CD4-positive, alpha-beta T cell treated with Interleukin-4 for 4 hours (primary cell): Measurements from ENCODE around the gene SMYD4.
A peak's percentile ranks its signal among the peaks of the same experiment; 100 is the strongest.
"Not testable (repeated sequence)": the region's sequence is repeated elsewhere in the genome, so short reads cannot be mapped to it uniquely, and the experiment has no call there.

Experiments
- DNase-seq: peaks from one replicate; pipeline ENCODE4 v3.0.0-alpha.2; 2020

The SMYD4 gene

GRCh38 chr17:1829592-1830257 is at the start of gene SMYD4, which contains the start of gene RPA1:
Gene SMYD4 (minus strand): TSS chr17:1829902. CDS start chr17:1827994, 1,908 bp downstream.
Gene RPA1 (plus strand): TSS chr17:1830005. CDS start chr17:1830094, 89 bp downstream.
- peak; percentile 82 for DNase-seq

- DNase-seq = peak; percentile 62
These were observed 48.9 kb upstream of the SMYD4 start for GRCh38 chr17:1878419-1879121.

GRCh38 chr17:1875597-1875996 is 45.9 kb upstream of the SMYD4 start:
- DNase-seq = no peak

- peak; percentile 75 for DNase-seq
These were observed 43.7 kb upstream of the SMYD4 start for GRCh38 chr17:1873418-1873817.

- DNase-seq = no peak
These were observed 43.3 kb upstream of the SMYD4 start for GRCh38 chr17:1872976-1873375.

GRCh38 chr17:1872254-1872653 is 42.6 kb upstream of the SMYD4 start:
- DNase-seq = no peak

GRCh38 chr17:1871756-1872155 is 42.1 kb upstream of the SMYD4 start:
- peak; percentile 88 for DNase-seq

GRCh38 chr17:1870592-1870991 is 40.9 kb upstream of the SMYD4 start:
- DNase-seq = peak; percentile 84

GRCh38 chr17:1868090-1868489 is 38.4 kb upstream of the SMYD4 start:
- no peak for DNase-seq

- DNase-seq = no peak
These were observed 37.6 kb upstream of the SMYD4 start for GRCh38 chr17:1867307-1867706.

- peak; percentile 71 for DNase-seq
These were observed 35.7 kb upstream of the SMYD4 start for GRCh38 chr17:1865252-1866037.

- DNase-seq = no peak
These were observed 31.8 kb upstream of the SMYD4 start for GRCh38 chr17:1861391-1862010.

- no peak for DNase-seq
These were observed 31.3 kb upstream of the SMYD4 start for GRCh38 chr17:1860978-1861377.

GRCh38 chr17:1856462-1856861 is 26.8 kb upstream of the SMYD4 start:
- not testable (repeated sequence) for DNase-seq

GRCh38 chr17:1853698-1854097 is 24.0 kb upstream of the SMYD4 start:
- no peak for DNase-seq

GRCh38 chr17:1852327-1852726 is 22.6 kb upstream of the SMYD4 start:
- no peak for DNase-seq

- DNase-seq = no peak
These were observed 17.5 kb upstream of the SMYD4 start for GRCh38 chr17:1847191-1847590.

GRCh38 chr17:1843947-1844346 is 14.2 kb upstream of the SMYD4 start:
- no peak for DNase-seq

GRCh38 chr17:1839516-1839915 is 9.8 kb upstream of the SMYD4 start:
- no peak for DNase-seq

GRCh38 chr17:1834380-1835149 is 4.9 kb upstream of the SMYD4 start:
- DNase-seq = peak; percentile 40

GRCh38 chr17:1830288-1830687 is 586 bp upstream of the SMYD4 start:
- peak; percentile 22 for DNase-seq

GRCh38 chr17:1829216-1829591 is 498 bp downstream of the SMYD4 start:
- DNase-seq = no peak
